GM23338 (cell line): ENCODE data around the gene HCN2.

Source experiments
- CTCF ChIP-seq, 2 experiments: fragments of 200-600 bp in 1 of 2; sonication (generic) in 1 of 2; conservative IDR thresholded peaks; 2 replicates each; pipeline versions ENCODE4 v1.5.1 to v1.6.1; 2016 to 2017; ENCODE audit warnings: antibody characterized with exemption in 2 of 2, low read depth in 2 of 2, mild to moderate bottlenecking in 2 of 2, moderate library complexity in 1 of 2
- EZH2phosphoT487 ChIP-seq: fragments of 200-600 bp; sonication (generic); IDR thresholded peaks from one replicate; pipeline ENCODE4 v1.8.1; 2018; ENCODE audit warnings: antibody characterized with exemption; ENCODE audit not compliant: unreplicated experiment
- POLR2AphosphoS5 ChIP-seq: IDR thresholded peaks from 2 replicates; pipeline ENCODE4 v1.6.1; 2016; ENCODE audit warnings: antibody characterized with exemption, low read depth

- TF ChIP-seq POLR2AphosphoS5 (no peak), CTCF (conservative IDR thresholded peaks at IDR 0.05; ENCODE audit: low read depth in 2 of 2) (no peak), EZH2phosphoT487 (no peak)
Observed at GRCh38 chr19:590750-591098, 1.0 kb downstream of the HCN2 start.
